Lower leg skin (tissue), 4 donors: ENCODE data around the gene ANKFN1. TPM values are rescaled to one million over a fixed set of nuclear protein-coding genes. Genes with fewer than 3 reads are reported as not detected.
"Not testable (repeated sequence)": the region's sequence is repeated elsewhere in the genome, so short reads cannot be mapped to it uniquely, and the experiment has no call there.

Experiments used
- DNase-seq, 2 donors: peaks; one replicate each; pipeline ENCODE4 v3.0.0-alpha.2; 2019; ENCODE audit warnings: low spot score in 2 of 2
- H3K4me3 ChIP-seq: fragments of 200-600 bp; sonication (generic); 2 replicates; pipeline ENCODE4 v1.5.1; 2017; ENCODE audit warnings: mild to moderate bottlenecking, low read depth; ENCODE audit not compliant: poor library complexity, severe bottlenecking
- POLR2A ChIP-seq, 2 donors: fragments of 450-650 bp; IDR thresholded peaks; one replicate each; pipeline ENCODE4 v1.6.1; 2016 to 2017; ENCODE audit warnings: antibody characterized with exemption in 2 of 2, mild to moderate bottlenecking in 1 of 2, moderate library complexity in 1 of 2
- WGBS, 2 donors: methylation state at CpG; one replicate each; pipeline ENCODE4 v1.1.5; 2018; 5-methylcytosine and 5-hydroxymethylcytosine counted together
- intact Hi-C: fragments of 100-400 bp; cut with DNase I; formaldehyde crosslinking; loops from one replicate; pipeline ENCODE4 v1.15.0; 2023; ENCODE audit warnings: low total_unique reads
- total RNA-seq, 4 donors: library from RNA; depleted of rRNA; stranded (reverse); fragments of >200 nt; gene quantifications; one replicate each; pipeline ENCODE4 v1.1.0, GENCODE V29; 2016
- TF ChIP-seq, protein P1 (sequence below), 3 donors: fragments of 450-650 bp; IDR thresholded peaks; one replicate each; pipeline ENCODE4 v1.5.1; 2016; ENCODE audit warnings: antibody characterized with exemption in 3 of 3, mild to moderate bottlenecking in 3 of 3, moderate library complexity in 2 of 3

ANKFN1 gene
- total RNA-seq, 4 donors from 2014 or later = 1.1 to 3.1 (median 1.4) TPM

DNA sequence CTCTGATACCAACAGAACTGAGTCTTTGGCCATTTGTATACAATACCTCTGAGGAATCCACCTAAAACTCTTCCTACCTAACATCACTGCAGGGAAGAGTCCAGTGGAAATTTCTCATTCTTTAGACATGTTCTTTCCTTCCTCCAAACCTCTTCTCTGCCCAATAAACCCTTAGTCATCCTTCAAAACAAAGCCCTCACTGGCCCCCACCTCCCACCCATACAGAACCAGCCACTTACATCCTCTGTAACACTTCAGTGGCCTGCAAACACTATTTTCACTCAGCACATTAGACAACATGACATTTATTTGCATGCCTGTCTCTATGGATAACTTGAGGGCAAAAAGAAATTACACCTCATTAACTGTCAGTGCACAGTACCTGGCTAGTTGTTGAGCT, 239.9 kb downstream of the ANKFN1 start:
- no peak for TF ChIP-seq POLR2A (IDR thresholded peaks at IDR 0.05)
- TF ChIP-seq, protein P1, sequence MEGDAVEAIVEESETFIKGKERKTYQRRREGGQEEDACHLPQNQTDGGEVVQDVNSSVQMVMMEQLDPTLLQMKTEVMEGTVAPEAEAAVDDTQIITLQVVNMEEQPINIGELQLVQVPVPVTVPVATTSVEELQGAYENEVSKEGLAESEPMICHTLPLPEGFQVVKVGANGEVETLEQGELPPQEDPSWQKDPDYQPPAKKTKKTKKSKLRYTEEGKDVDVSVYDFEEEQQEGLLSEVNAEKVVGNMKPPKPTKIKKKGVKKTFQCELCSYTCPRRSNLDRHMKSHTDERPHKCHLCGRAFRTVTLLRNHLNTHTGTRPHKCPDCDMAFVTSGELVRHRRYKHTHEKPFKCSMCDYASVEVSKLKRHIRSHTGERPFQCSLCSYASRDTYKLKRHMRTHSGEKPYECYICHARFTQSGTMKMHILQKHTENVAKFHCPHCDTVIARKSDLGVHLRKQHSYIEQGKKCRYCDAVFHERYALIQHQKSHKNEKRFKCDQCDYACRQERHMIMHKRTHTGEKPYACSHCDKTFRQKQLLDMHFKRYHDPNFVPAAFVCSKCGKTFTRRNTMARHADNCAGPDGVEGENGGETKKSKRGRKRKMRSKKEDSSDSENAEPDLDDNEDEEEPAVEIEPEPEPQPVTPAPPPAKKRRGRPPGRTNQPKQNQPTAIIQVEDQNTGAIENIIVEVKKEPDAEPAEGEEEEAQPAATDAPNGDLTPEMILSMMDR (IDR thresholded peaks at IDR 0.05) = no peak
- intact Hi-C loops = no loop called here
- no peak for DNase-seq

DNA sequence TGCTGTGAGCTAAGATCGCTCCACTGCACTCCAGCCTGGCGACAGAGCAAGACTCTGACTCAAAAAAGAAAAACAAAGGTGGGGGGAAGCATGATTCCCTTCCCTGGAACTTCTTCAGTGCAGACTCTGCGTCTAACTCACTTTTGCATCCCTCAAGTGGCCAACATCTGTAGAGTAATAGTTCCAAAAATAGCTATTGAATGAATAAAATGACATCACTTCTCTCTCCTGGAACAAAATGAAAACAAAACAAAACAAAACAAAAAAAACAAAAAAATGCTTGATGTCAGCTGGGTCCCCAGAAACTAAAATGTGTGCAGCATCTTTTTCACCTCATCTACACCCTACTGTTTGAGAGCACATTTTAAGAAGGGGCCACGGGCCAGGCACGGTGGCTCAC, 242.5 kb downstream of the ANKFN1 start:
- DNase-seq = no peak
- intact Hi-C loops = no loop called here
- H3K4me3 ChIP-seq = no peak overlapping the region
- TF ChIP-seq, protein P1 (IDR thresholded peaks at IDR 0.05) = no peak
- no peak for TF ChIP-seq POLR2A (IDR thresholded peaks at IDR 0.05)
- 63 to 76% methylated on average over 5 of the region's 5 CpGs for WGBS, 2 donors

More for the DNA sequence above, 239.9 kb downstream of the ANKFN1 start:
- no peak overlapping the region for H3K4me3 ChIP-seq

DNA sequence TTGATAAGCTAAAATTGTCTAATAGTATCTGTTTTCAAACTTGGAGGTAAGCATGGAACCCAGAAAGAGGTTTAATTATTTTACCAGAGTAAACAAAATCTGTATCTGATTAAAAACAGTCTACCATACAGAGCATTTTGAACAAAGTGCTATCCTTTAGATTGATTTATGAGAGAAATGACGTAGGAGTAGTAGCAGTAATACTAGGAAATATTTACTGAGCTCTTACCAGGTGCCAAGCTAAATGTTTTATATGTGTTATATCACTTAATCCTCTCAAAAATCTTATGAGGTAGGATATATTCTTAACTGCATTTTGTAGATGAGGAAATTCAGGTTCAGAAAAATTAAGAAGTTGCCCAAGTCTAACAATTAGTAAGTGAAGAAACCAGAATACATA, 253.8 kb downstream of the ANKFN1 start:
- TF ChIP-seq, protein P1 (IDR thresholded peaks at IDR 0.05) = no peak
- no peak for TF ChIP-seq POLR2A (IDR thresholded peaks at IDR 0.05)
- no peak overlapping the region for H3K4me3 ChIP-seq
- no peak for DNase-seq
- 37 to 38% methylated on average over 1 of the region's 1 CpG for WGBS, 2 donors
- intact Hi-C loops = no loop called here

DNA sequence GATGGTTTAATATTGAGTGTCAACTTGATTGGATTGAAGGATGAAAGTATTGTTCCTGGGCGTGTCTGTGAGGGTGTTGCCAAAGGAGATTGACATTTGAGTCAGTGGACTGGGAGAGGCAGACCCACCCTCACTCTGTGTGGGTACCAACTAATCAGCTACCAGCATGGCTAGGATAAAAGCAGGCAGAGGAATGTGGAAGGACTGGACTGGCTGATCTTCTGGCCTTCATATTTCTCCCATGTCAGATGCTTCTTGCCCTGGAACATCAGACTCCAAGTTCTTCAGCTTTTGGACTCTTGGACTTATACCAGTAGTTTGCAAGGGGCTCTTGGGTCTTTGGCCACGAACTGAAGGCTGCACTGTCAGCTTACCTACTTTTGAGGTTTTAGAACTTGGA, 259.1 kb downstream of the ANKFN1 start:
- WGBS, 2 donors = 62 to 70% methylated on average over 2 of the region's 2 CpGs
- intact Hi-C loops = not testable (repeated sequence)

DNA sequence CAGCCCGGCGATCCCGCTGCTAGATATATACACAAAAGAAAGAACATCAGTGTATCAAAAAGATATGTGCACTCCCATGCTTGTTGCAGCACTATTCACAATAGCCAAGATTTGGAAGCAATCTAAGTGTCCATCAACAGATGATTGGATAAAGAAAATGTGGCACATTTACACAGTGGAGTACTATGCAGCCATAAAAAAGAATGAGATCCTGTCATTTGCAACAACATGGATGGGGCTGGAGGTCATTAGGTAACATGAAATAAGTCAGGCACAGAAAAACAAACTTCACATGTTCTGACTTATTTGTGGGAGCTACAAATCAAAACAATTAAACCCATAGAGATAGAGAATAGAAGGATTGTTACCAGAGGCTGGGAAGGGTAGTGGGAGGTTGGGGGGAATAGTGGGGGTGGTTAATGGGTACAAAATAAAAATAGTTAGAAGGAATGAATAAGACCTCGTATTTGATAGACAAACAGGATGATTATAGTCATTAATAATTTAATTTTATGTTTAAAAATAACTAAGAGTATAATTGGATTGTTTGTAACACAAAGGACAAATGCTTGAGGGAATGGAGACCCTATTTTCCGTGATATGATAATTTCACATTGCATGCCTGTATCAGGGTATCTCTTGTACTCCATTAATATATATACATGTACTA, 263.5 kb downstream of the ANKFN1 start:
- WGBS, 2 donors = 87 to 91% methylated on average over 5 of the region's 5 CpGs
- TF ChIP-seq, protein P1 (IDR thresholded peaks at IDR 0.05) = no peak
- no peak for TF ChIP-seq POLR2A (IDR thresholded peaks at IDR 0.05)
- intact Hi-C loops = no loop called here
- no peak overlapping the region for H3K4me3 ChIP-seq
- DNase-seq = no peak

More for the DNA sequence above, 259.1 kb downstream of the ANKFN1 start:
- not testable (repeated sequence) for H3K4me3 ChIP-seq, DNase-seq

DNA sequence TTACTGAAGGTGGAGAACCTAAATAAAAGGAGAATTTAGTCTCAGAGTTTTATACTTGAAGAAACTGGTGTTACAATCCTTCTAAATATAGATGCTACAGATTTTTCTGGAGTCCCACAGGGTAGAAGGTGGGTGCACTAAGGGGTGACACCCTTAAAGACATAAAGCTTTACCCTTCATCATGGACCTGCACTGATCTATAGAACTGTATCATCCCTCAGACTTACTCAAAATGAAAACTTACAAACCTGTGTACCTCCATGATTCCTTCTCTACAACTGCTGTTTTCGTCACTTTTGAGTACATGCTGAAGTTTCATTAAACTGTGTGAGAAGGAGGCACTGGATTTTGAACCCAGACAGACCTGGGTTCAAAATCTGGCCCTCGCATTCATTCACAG, 270.7 kb downstream of the ANKFN1 start:
- no peak for DNase-seq
- intact Hi-C loops = no loop called here
- no peak for TF ChIP-seq POLR2A (IDR thresholded peaks at IDR 0.05)
- TF ChIP-seq, protein P1 (IDR thresholded peaks at IDR 0.05) = no peak
- no peak overlapping the region for H3K4me3 ChIP-seq
- WGBS, 2 donors = 86 to 87% methylated on average over 2 of the region's 2 CpGs
